HG03039 (cell line): ENCODE measurements around the gene CWF19L1.

Experiments
- ATAC-seq: cut with Tn5 transposase; IDR thresholded peaks from one replicate; pipeline ENCODE4 v1.9.1; 2021; ENCODE audit warnings: mild to moderate bottlenecking, moderate library complexity; ENCODE audit not compliant: unreplicated experiment

The CWF19L1 gene

DNA sequence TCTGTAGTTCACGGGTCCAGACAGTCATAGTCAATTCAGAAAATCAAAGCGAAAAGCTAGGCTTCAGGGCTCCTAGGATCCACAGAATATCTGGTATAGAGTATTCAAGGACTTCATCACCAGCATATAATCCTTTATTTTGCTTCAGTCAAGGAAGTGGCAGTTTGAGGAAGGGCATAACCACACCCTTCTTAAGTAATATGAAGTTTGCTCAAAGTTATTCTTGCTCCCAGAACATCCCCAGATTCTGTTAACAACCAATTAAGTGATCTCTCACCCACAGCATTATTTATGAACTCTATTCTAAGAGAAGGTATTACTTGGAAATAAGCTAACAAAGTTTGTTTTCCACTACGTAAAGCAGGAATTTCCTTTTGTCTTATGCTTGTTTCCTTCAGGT is 13.2 kb downstream of the CWF19L1 start:
- ATAC-seq: no peak

DNA sequence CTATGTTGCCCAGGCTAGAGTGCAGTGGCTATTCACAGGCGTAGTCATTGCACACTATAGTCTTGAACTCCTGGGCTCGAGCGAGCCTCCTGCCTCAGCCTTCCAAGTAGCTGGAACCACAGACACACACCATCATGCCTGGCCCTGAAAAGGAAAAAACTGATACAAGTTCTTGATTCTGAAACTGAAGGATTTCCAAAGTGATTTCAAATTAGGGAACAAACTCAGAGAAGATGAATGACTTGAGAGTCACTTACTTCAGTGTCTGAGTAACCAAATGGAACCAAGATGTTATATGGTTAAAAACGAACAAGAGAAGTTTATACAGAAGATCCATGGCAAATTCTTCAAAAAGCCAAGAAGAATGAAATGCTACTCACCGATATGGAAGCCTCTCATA is 14.4 kb downstream of the CWF19L1 start:
- ATAC-seq: no peak

DNA sequence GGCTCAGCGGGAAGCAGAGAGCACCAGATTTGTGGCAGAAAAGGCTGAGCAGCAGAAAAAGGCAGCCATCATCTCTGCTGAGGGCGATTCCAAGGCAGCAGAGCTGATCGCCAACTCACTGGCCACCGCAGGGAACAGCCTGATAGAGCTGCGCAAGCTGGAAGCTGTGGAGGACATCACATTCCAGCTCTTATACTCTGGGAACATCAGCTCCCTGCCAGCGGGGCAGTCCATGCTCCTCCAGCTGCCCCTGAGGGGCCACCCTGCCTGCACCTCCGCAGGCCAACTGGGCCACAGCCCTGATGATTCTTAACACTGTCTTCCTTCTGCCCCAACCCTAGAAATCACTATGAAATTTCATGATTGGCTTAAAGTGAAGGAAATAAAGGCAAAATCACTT is 18.6 kb downstream of the CWF19L1 start:
- no peak for ATAC-seq

DNA sequence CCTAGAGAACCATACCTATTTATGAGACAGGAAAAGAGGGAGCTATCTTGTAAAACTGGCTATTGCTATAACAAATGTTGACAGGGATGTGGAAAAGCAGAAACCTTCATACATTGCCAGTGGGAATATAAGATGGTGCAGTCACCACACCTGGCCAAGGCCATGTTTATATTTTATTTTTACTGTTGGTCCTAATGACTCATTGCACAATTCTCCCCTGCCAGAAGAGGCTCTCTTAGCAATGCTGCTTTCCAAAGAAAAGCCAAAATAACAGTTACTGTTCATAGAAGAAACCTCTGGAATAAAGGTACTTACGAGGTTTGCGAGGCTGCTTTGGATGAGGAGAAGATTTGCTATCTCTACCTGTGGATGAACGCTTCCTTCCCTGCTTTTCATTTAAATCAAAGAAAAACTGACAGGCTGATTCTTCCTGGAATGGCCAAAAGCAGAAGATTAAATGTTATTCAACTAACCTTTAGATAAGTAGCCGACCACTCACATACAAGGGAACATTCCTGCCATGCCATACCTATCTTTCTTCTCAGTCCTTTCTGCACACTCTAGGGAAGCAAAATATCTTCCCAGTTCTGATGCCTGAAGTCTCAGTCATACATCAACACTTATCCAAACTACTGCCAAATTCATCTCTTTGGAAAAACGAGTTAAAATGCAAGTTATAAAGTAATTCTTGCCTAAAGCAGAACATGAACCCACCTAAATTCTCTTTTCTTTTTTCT is 21.8 kb downstream of the CWF19L1 start:
- no peak for ATAC-seq

DNA sequence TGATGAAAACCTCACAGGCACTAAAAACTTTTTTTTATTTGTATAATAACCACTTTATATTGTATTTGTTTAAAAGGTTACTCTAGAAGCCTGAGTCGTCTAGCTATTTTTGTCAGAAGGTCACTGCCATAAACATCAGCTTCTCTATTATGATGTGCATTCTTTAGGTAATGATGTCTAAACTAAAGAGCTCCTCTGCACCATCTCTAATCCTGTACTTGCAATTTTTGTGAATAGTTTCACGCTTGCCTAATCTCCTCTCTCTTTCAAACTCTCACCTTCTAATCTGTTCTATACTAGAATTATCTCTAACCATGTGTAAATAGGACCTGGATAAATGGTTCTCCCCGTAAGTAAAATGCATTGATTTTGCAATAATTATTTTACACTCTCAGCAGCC is 27.6 kb downstream of the CWF19L1 start:
- no peak for ATAC-seq

DNA sequence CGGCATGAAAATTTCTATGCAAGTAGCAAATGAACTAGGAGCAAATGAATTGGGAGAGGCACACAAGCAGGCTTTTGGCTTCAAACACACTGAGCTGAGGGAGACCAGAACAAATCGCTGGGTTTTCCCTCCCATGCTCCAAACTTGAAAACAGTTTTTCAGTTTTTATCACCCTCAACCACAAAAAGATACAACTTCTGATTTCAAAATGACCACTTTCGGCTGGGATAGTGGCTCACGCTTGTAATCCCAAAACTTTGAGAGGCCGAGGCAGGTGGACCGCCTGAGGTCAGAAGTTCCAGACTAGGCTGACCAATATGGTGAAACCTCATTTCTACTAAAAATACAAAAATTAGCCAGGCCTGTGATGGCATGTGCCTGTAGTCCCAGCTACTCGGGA is 29.0 kb downstream of the CWF19L1 start:
- peak; percentile 51 for ATAC-seq

DNA sequence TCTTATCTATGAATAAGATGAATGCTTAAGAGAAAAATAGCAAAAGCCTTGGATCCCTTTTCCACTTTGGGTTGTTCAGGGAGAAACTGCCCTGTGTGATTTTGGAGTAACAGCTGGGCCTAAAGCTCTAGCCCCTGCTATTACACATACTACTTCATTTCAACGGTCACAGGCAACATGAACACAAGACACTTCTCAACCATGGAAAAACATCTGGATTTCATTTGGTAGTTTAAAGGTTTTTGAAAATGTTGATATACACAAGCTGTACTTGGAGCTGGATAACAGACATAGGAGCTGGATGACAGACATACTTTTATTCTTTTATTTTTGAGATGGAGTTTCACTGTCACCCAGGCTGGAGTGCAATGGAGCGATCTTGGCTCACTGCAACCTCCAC is 35.3 kb downstream of the CWF19L1 start:
- no peak for ATAC-seq

DNA sequence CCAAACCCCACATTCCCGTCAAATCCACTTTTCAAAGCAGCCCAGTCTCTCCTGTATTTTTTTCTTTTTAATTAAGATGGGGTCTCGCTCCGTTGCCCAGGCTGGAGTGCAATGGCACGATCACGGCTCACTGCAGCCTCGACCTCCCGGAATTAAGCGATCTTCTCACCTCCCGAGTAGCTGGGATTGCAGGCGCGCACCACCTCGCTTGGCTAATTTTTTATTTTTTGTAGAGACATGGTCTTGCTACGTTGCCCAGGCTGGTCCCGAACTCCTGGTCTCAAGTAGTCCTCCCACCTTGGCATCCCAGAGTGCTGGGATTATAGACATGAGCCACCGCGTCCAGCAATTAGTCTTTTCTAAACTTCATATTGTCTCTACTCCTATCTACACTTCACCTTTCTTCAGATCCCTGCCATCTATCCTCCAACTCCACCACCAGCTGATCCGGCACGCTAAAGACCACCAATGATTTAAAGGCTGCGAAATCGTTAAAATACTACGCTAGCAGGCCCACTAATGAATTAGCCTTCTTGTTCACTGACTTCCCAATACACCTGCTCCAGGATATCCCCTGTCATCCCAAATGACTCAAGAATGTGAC is 37.5 kb downstream of the CWF19L1 start:
- no peak for ATAC-seq

DNA sequence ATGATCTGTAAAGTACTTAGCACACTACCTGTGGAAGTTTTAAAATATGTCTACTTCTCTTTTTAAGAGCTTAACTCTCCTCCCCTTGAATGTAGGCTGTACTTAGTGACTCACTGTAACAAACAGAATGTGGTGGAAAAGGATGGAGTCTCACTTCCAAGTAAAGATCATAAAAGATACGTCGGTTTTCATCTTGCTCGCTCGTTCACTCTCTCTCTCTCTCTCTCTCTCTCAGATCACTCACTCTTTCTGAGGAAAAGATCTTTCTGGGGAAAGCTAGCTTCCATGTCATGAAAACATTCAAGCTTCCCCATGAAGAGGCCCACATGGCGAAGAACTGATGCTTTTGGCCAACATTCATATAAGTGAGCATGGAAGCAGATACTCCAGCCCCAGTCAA is 43.6 kb downstream of the CWF19L1 start:
- no peak for ATAC-seq

DNA sequence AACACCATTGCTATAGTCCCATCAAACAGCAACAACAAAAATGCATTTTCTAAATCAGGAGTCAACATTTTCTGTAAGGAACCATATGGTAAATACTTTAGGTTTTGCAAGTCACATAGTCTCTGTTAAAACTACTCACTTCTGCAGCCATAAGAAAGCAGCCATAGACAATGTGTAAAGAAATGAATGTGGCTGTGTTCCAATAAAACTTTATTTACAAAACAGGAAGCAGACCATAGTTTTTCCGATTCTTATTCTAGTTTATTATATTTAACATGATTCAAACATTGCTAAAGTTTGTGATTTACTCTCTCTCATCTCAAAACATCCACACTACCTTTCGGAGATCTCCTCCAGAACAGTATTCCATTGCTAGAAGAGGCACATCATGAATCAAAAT is 44.9 kb downstream of the CWF19L1 start:
- ATAC-seq: no peak

DNA sequence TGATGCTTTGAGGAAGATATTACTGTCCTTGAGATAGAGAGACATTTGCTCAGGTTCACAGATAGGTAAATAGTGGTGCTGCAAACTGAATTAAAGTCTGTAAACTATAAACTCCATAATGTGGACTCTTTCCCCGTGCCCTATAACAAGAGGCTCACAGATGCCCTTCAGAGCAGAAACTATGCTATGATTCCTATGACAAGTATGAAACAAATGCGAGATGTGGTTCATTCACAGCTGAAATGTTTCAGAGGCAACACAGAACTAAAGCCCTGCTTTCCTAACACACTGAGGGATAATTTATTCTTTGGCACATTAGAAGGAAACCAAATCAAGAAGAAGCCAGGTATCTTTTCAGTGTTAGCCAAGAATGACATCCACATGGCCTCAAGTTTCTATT is 51.4 kb downstream of the CWF19L1 start:
- ATAC-seq: no peak

DNA sequence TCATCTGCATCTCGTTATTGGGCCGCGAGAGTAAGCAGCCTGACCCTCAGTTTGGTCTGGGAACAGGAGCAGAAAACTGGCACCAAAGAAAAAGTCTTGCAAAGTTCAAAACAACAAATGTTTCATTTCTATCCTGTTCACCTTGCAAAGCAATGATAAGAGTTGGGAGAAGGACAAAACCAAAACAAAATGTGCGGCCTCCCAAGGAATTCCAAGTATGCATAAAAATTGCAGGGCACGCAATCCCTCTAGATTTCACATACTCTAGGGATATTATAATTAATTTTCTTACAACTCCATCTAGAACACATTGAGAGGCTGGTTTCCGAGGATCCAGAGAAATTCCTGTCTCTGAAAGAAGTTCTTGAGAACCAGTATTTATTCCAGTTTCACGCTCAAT is 58.1 kb downstream of the CWF19L1 start:
- no peak for ATAC-seq

DNA sequence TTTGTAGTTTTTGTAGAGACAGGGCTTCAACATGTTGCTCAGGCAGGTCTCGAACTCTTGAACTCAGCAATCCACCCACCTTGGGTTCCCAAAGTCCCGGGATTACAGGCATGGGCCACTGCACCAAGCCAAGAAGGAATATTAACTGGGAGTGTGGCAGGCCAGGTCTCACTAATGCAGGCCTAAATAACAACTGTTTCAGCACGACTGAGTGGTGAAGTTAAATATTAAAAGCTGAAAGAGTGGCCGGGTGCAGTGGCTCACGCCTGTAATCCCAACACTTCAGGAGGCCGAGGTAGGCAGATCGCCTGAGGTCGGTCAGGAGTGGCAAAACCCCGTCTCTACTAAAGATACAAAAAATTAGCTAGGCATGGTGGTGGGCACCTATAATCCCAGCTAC is 59.2 kb downstream of the CWF19L1 start:
- no peak for ATAC-seq

DNA sequence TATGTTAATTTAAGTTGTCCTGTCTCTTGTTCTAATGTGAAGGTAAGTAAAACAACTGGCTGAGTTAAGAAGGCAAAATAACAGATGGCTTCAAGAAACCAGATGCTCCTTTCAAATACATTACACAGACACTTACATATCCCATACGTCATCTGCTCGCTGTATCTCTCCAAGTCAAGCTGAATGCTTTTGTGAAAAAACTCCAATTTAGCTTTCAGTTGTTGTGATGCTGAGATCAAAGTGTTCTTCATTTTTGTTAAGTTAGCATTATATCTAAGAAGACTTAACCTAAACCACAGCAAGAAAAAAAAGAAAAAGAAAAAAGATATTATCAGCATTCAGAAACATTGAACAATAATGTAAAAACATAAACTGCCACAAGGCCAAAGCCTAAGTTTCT is 63.1 kb downstream of the CWF19L1 start:
- no peak for ATAC-seq

DNA sequence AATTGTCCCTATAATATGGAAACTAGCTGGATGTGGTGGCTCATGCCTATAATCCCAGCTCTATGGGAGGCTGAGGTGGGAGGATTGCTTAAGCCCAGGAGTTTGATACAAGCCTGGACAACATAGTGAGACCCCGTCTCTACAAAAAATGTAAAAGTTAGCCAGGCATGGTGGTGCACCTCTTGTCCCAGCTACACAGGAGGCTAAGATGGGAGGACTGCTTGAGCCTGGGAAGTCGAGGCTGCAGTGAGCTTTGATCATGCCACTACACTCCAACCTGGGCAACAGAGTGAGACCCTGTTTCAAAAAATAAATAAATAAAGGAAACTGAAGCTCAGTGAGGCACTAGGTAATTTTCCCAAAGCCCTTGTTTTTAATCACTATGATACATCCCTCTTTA is 65.9 kb downstream of the CWF19L1 start:
- ATAC-seq: no peak

DNA sequence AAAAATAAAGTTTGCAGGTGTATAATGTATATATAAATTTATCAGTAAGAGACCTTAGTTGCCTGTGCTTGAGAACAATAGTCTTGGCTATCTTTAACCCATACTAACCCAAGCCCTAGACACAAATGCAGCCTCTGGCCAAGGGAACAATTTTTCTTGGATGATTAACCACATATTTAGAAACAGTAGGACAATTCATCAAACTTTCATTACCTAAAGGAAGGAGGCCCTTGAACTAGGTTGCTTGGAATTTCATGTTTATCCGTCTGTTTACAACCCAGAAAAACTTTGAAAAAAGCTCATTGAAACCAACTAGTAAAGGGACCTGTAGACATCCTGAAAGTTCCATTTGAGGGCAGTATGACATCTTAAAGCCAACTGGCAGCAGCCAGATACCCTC is 72.7 kb downstream of the CWF19L1 start:
- ATAC-seq: no peak

DNA sequence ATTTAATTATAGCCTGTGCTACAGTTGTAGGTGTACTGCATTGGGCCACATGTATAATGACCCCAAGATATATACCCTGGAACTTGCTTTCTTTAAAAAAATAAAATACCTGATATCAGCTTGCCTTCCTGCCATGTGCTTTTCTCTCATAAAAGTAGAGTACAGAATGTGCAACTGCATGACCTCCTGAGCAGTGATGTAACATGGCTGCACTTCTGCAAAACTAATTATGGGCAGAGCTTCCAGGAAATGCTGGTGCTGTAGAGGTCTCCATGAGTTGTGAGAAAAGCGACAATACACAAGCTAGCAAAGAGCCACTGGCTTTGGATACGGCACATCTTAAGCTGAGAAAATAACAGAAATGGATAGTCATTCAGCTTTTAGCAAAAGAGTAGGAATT is 75.1 kb downstream of the CWF19L1 start:
- ATAC-seq: no peak

DNA sequence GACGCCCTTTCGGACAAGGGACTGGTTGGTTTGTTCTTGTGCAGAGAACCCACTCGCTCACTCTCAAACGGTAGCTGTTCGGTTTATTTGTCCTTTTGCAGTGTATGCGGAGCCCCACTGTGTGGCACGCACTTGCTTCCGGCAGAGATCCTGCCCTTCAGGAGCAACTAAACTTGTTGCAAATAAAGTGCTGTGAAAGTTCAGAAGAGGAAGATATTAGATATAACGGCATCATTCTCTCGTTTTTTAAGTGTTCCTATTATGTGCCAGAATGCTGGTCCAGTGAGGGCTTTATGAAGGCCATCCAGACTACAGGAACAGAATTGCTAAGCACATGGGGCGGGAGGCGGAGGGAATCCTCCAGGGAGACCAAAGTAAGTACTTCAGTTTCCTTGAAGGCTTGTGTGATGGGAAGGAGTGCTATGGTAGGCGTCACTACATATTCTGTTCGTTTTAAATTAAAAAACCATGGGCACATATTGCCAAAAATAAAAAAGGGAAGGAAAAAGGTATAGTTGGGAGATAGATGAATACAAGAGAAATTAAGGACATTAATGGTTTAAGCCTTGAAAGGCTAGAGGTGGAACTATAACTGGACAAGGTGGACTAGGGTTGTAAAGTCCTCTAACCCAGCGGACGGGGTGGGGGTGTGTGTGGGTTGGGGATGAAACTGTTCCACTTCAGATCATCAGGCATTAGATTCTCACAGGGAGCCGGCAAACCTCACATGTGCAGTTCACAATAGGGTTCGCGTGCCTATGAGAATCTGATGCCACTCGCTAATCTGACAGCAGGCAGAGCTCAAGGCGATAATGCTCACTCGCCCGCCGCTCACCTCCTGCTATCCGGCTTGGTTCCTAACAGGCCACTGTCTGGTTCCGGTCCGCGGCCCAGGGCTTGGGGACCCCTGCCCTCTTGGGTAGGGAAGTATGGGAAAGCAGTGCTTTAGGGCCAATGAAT is 80.9 kb downstream of the CWF19L1 start:
- ATAC-seq: peak; percentile 11

DNA sequence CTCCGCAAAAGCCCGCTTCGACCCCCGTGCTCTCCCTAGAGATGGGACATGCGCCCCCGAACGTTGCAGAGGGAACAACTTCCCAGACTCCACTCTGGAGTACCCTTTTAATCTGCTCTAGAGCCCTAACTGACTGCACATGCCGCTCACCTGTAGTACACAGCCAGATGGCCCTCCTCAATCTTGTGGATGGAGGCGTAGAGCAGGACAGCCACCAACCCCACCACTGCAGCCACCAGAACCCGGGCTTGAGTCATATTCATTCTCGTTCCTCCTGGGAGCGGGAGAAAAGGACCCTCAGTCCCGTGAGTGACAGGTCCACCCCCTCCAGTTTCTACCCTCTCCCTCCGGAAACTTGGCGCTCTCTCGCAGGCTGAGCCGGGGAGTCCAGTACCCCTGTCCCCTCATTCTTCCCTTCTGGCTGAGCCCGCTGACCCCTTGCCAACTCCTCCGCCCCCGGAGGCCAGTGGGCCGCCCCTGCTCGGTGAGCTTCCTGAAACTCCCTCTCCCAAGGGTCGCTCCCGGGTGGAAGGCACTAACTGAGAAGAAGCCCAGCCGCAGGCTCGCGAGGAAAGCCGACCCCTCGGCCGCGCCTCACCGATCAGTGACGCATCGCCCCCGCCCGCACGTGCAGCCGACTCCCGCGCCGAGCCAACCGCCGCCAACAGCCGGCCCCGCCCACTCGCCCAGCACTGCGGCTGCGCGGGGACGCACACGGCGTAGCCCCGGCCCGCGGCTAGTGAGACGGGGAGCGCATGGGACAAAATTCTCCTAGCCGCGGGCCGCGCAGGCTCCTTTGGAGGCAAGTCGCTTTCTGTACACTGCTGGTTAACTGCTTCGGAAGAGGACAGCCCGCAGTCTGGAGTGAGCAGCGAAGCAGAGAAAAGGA is 81.8 kb downstream of the CWF19L1 start, which contains the start of gene ERLIN1:
TSS of gene ERLIN1 (minus strand) at position 666 of the 889 bp plus-strand sequence. CDS start at position 263, 403 bp downstream.
- peak; percentile 76 for ATAC-seq

DNA sequence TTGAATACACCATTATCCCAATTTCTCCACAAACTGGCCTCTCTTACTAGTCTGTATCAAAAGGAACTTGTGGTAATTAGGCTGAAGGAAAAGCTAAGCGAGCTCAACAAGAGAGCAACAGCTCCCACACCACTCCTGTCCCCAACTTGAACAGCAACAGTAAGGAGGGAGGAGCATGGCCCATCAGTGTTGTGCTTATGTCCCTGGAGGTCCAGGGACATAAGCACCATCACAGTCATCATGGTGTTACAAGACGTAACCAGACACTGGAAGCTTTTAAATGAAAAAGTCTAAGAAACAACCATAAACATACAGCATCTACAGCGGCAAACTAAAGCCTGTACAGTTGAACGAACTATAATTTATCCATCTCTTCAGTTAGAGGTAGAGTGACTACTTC is 82.6 kb downstream of the CWF19L1 start:
- ATAC-seq: no peak

DNA sequence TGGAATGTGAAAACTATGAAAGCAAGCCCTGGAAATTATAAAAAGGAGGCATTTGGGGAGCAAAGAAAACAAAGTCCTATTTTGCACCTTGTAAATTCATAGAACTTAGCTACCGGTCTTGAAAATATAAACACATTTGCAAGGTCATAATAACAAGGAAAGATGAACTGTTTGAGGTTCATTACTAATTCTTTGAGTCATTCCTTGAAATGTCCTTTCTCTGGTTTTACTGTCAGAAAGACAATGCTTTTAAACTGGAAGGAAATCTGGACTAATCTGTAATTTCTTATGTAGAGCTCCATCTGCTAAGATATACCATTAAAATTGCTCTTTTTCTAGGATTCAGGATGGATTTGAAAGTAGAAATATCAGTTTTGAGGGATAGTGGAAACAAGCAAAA is 83.0 kb downstream of the CWF19L1 start:
- no peak for ATAC-seq
